GM19324 (cell line): Measurements from ENCODE around the gene AGGF1.
A peak's percentile ranks its signal among the peaks of the same experiment; 100 is the strongest.
"Not testable (repeated sequence)": the region's sequence is repeated elsewhere in the genome, so short reads cannot be mapped to it uniquely, and the experiment has no call there.

ENCODE experiments used
- ATAC-seq: cut with Tn5 transposase; IDR thresholded peaks from one replicate; pipeline ENCODE4 v1.9.1; 2021; ENCODE audit warnings: mild to moderate bottlenecking, moderate library complexity; ENCODE audit not compliant: unreplicated experiment, low FRiP score

AGGF1 gene

DNA sequence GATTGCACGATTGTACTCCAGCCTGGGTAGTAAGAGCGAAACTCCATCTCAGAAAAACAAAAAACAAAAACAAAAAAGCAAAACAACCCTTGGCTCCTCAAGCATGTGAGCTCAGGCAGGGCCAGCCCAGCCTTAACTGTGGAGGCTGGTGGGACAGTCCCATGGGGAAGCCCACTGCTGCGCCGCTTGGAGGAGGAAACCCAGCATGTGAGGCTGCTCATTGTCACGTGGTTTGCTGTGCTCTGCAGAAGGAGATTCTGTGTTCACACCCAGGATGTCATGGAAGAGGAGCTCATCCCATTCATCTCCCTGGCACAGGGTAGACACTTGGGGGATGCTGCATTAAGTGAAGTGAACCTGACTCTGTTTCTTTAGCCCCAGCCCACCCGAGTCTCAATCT is 52.9 kb downstream of the AGGF1 start:
- ATAC-seq: no peak

DNA sequence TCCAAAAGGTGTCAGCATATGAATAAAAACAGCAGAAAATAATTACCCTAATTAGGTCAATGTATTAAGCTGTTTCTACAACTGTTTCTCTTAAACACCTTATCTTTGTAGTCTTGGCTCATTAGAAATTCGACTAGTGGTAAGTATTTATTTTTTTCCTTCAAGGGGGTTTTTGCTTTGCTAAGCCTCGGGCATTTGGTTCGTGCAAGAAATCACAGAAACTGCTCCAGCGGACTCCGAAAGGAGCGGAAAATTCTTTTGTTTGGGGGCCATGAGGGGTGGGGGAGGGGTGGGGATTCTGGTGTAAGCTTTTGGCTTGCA is 56.1 kb downstream of the AGGF1 start:
- ATAC-seq: no peak

DNA sequence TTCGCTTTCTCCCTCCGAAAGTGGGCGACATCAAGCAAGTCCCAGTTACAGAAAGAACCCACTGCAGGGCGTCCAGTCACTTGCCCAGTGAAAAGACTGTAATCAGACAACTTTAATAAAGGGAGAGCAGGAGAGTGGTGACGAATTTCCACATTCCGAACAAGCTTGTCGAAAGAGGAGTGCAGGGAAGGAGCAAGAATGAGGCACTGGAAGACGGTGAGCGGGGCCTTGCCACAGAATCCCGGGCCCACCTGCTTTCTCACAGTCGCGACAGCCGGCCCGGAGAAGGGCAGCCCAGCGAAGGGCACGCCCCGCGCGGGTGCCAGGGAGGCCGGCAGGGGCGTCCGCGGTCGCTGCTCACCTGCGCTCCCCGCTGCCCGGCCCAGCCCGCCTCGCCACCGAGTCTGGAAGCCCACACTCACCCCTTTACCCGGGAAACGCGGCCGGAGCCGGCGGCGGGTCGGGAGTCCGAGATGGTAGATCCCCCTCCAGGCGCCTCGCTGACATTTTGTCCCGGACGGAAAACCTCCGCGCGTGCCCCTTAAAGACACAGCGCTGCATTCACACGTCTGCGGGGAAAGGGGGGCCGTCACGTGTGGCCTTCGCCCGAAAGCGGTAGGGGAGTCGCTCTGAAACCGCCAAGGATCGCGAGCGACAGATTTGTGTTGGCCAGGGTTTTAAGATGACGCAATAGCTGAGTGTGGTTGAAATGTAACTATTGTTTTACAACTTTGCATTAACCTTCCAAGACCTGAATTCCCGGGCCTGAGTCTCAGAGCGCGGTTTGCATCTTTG is 56.7 kb downstream of the AGGF1 start, which contains the start of gene ZBED3:
TSS of gene ZBED3 (minus strand) at position 597 of the 795 bp plus-strand sequence. CDS start 9,407 bp downstream, outside the sequence.
- peak; percentile 79 for ATAC-seq

DNA sequence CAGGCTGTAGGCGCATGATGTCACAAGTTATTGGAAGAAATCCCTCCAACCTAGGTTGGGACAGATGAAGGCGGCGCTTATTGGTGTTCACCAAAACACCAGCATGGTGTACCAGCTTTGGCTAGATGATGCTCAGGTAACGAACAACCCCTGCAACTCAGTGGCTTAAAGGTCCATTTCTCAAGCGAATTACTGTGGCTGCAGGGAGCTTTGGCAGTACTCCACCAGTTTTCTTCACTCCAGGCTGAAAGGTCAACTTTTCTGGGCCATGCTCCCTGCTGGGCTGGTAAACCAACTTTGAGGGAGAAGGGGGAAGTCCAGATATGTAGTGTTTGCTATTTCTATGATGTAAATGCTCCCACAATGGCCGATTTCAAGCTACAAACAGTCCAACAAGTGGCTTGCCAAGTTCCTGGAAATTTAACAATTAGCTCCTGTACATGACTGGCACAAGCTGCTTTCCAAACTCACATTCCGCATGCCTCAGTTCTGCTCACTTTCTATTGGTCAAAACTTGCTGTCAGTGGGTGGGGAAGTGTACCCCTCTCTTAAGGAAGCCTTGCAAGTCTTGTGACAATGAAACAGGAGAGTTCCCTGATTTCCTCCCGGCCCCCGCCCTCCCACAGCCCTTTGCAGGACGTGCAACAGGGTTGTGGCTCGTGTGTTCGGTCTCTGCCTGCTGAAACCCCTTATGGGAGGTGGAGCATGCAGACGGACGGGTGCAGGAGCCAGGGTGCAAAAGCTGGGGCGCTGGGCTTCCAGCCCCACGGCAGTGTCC is 57.5 kb downstream of the AGGF1 start:
- ATAC-seq: no peak

- no peak for ATAC-seq
Observed at GRCh38 chr5:77095189-77095588, 65.0 kb downstream of the AGGF1 start.

DNA sequence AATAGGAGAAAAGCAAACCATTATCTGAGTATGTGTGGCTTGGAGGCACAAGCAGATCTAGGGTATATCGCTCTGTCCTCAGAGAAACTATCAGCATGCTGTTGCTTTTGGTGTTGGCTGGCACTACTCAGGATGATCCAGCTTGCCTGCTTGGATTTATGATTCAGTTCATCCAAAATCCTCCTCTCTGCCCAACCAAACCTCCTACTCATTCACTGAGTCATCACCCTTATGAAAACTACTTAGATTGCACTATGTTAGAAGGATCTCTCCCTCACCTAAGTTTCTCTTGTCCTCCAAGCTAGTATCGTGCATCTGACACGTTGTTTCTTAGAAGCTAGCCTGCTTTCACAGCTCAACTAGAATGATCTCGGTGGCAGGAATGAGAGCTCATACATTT is 71.1 kb downstream of the AGGF1 start:
- no peak for ATAC-seq

GRCh38 chr5:77102549-77102948 is 72.3 kb downstream of the AGGF1 start:
- no peak for ATAC-seq

DNA sequence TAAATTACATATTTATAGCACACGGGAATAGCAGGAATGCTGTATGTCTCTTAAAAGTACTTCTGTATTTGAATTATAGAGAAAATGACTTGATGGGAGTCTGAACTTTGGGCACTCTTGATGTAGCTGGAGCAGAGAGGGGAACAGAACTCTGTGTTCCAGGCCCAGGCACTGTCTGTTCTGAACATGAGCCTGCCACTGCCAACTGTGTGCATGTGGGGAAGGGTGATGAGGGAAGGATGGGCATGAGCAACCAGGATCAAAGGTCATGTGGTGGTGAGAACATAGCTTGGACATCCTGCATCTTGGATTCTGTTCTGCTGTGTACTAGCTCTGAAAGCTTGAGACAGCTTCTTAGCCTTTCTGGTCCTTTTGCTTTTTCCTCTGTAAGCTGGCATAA is 73.3 kb downstream of the AGGF1 start:
- ATAC-seq: no peak

- no peak for ATAC-seq
Observed at GRCh38 chr5:77104813-77105212, 74.6 kb downstream of the AGGF1 start.

DNA sequence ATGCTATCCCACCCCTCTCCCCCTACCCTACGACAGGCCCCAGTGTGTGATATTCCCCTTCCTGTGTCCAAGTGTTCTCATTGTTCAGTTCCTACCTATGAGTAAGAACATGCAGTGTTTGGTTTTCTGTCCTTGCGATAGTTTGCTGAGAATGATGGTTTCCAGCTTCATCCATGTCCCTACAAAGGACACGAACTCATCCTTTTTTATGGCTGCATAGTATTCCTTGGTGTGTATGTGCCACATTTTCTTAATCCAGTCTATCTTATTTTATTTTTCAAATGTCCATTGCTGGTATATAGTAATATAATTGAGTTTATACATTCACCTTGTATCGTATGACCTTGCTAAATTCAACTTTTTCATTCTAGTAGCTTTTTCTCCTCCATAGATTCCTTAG is 76.8 kb downstream of the AGGF1 start:
- ATAC-seq: not testable (repeated sequence)
